IMR-90 (cell line): ENCODE results near the gene ABTB2. TPM values are rescaled to one million over a fixed set of nuclear protein-coding genes. Genes with fewer than 3 reads are reported as not detected.

Experiments
- ATAC-seq: fragments of 200-7000 bp; cut with Tn5 transposase; 2 replicates; pipeline ENCODE4 v1.9.1; 2020; ENCODE audit warnings: low read depth, mild to moderate bottlenecking, moderate library complexity
- BruUV-seq: library from RNA; stranded (reverse); fragments of 400-500 nt; replicated peaks from 2 replicates; lab custom pipeline; 2021; lab: Mats Ljungman, UMichigan
- CTCF ChIA-PET: fragments of 300-600 bp; formaldehyde crosslinking; extraction: SDS; loops from one replicate; lab custom pipeline; 2021; ENCODE audit warnings: antibody characterized with exemption; lab: Yijun Ruan, JAX
- POLR2A ChIA-PET: fragments of 300-600 bp; sonication (Branson Sonifier 250); formaldehyde crosslinking; loops from one replicate; lab custom pipeline; 2022; ENCODE audit warnings: antibody characterized with exemption; ENCODE audit not compliant: unreplicated experiment; lab: Charles Lee
- DNase-seq: peaks from one replicate; pipeline ENCODE4 v3.0.0; 2013
- H2AFZ ChIP-seq: replicated peaks from 2 replicates; pipeline ENCODE3; 2013; ENCODE audit warnings: low read length, mild to moderate bottlenecking; ENCODE audit not compliant: poor library complexity
- H2AK5ac ChIP-seq: 2 replicates; pipeline ENCODE4 v1.6.1; 2013; ENCODE audit warnings: low read depth, low read length, inconsistent platforms
- H2AK9ac ChIP-seq: replicated peaks from 2 replicates; pipeline ENCODE3; 2013; ENCODE audit warnings: mild to moderate bottlenecking, low read depth, low read length, moderate library complexity; ENCODE audit not compliant: poor library complexity
- H2BK120ac ChIP-seq: 2 replicates; pipeline ENCODE4 v1.6.1; 2013; ENCODE audit warnings: low read depth, low read length, inconsistent platforms
- H2BK15ac ChIP-seq: 3 replicates; pipeline ENCODE4 v1.6.1; 2013; ENCODE audit warnings: low read depth, low read length, inconsistent platforms
- H2BK20ac ChIP-seq: 2 replicates; pipeline ENCODE4 v1.6.1; 2013; ENCODE audit warnings: low read depth, mild to moderate bottlenecking, inconsistent platforms, low read length, moderate library complexity
- H2BK5ac ChIP-seq: 2 replicates; pipeline ENCODE4 v1.6.1; 2013; ENCODE audit warnings: mild to moderate bottlenecking, low read depth, low read length, inconsistent platforms; ENCODE audit not compliant: poor library complexity, severe bottlenecking
- H3K14ac ChIP-seq: replicated peaks from 2 replicates; pipeline ENCODE4 v1.6.1; 2013; ENCODE audit warnings: low read depth, low read length, inconsistent platforms
- H3K18ac ChIP-seq: 2 replicates; pipeline ENCODE4 v1.6.1; 2013; ENCODE audit warnings: low read depth, low read length, control low read depth
- H3K23ac ChIP-seq: 2 replicates; pipeline ENCODE4 v1.6.1; 2013; ENCODE audit warnings: low read depth, low read length, inconsistent platforms
- H3K27ac ChIP-seq: 2 replicates; pipeline ENCODE4 v1.5.1; 2013; ENCODE audit warnings: mild to moderate bottlenecking, control low read depth, low read length; ENCODE audit not compliant: insufficient read depth
- H3K27me3 ChIP-seq: 2 replicates; pipeline ENCODE4 v1.6.1; 2013; ENCODE audit warnings: low read length; ENCODE audit not compliant: control insufficient read depth, insufficient read depth
- H3K36me3 ChIP-seq: 2 replicates; pipeline ENCODE4 v1.6.1; 2013; ENCODE audit warnings: low read length, mixed read lengths; ENCODE audit not compliant: control insufficient read depth, insufficient read depth
- H3K4ac ChIP-seq: 2 replicates; pipeline ENCODE4 v1.6.1; 2013; ENCODE audit warnings: low read depth, low read length, inconsistent platforms
- H3K4me1 ChIP-seq: 2 replicates; pipeline ENCODE4 v1.6.1; 2013; ENCODE audit warnings: low read length, mixed read lengths; ENCODE audit not compliant: control insufficient read depth, insufficient read depth
- H3K4me2 ChIP-seq: 2 replicates; pipeline ENCODE4 v1.6.1; 2013; ENCODE audit warnings: low read depth, mild to moderate bottlenecking, control low read depth, low read length, moderate library complexity
- H3K4me3 ChIP-seq: 2 replicates; pipeline ENCODE4 v1.5.1; 2013; ENCODE audit warnings: low read depth, mild to moderate bottlenecking, control low read depth, low read length, moderate library complexity; ENCODE audit not compliant: insufficient read depth
- H3K56ac ChIP-seq: 2 replicates; pipeline ENCODE4 v1.6.1; 2013; ENCODE audit warnings: low read length, inconsistent platforms; ENCODE audit not compliant: insufficient read depth; ENCODE audit errors: extremely low read depth
- H3K79me1 ChIP-seq, 2 experiments: 2 replicates each; pipeline ENCODE4 v1.6.1; 2013; ENCODE audit warnings: low read length in 2 of 2, inconsistent platforms in 1 of 2, low read depth in 1 of 2
- H3K9ac ChIP-seq: 2 replicates; pipeline ENCODE4 v1.6.1; 2013; ENCODE audit warnings: low read depth, low read length, control low read depth
- H3K9me1 ChIP-seq: 2 replicates; pipeline ENCODE4 v1.6.1; 2013; ENCODE audit warnings: low read length, inconsistent platforms; ENCODE audit not compliant: insufficient read depth
- H3K9me3 ChIP-seq: 2 replicates; pipeline ENCODE4 v1.6.1; 2013; ENCODE audit warnings: low read length; ENCODE audit not compliant: control insufficient read depth, insufficient read depth
- H4K20me1 ChIP-seq: 2 replicates; pipeline ENCODE4 v1.6.1; 2013; ENCODE audit warnings: low read length, inconsistent platforms; ENCODE audit not compliant: insufficient read depth
- H4K5ac ChIP-seq: 2 replicates; pipeline ENCODE4 v1.6.1; 2013; ENCODE audit warnings: mild to moderate bottlenecking, low read depth, low read length, control low read depth
- H4K8ac ChIP-seq, 2 experiments: 2 replicates each; pipeline ENCODE4 v1.6.1; 2013; ENCODE audit warnings: low read depth in 2 of 2, low read length in 2 of 2, control low read depth in 1 of 2, inconsistent platforms in 1 of 2
- H4K91ac ChIP-seq: 2 replicates; pipeline ENCODE4 v1.6.1; 2013; ENCODE audit warnings: low read depth, low read length, inconsistent platforms; ENCODE audit not compliant: insufficient read depth
- BHLHE40 ChIP-seq: fragments of 150-350 bp; IDR thresholded peaks from 2 replicates; pipeline ENCODE4 v1.6.1; 2016; ENCODE audit warnings: mild to moderate bottlenecking, low read depth, low read length
- CEBPB ChIP-seq: IDR thresholded peaks from 2 replicates; pipeline ENCODE4 v1.6.1; 2012; ENCODE audit warnings: low read depth, low read length, improper control_type of control experiment
- CHD1 ChIP-seq: IDR thresholded peaks from 2 replicates; pipeline ENCODE4 v1.6.1; 2012; ENCODE audit warnings: low read depth, low read length, improper control_type of control experiment
- ELK1 ChIP-seq: fragments of 150-350 bp; IDR thresholded peaks from 2 replicates; pipeline ENCODE4 v1.6.1; 2016; ENCODE audit warnings: low read depth, mild to moderate bottlenecking, low read length, moderate library complexity, borderline replicate concordance
- FOS ChIP-seq: fragments of 150-350 bp; IDR thresholded peaks from 2 replicates; pipeline ENCODE4 v1.6.1; 2016; ENCODE audit warnings: low read depth, low read length
- MAFK ChIP-seq: IDR thresholded peaks from 2 replicates; pipeline ENCODE4 v1.6.1; 2012; ENCODE audit warnings: low read depth, low read length, improper control_type of control experiment
- MAZ ChIP-seq: IDR thresholded peaks from 2 replicates; pipeline ENCODE4 v1.6.1; 2012; ENCODE audit warnings: low read depth, mild to moderate bottlenecking, low read length, improper control_type of control experiment, moderate library complexity, borderline replicate concordance
- NFE2L2 ChIP-seq: fragments of 150-350 bp; IDR thresholded peaks from 2 replicates; pipeline ENCODE4 v1.6.1; 2016; ENCODE audit warnings: low read depth, mild to moderate bottlenecking, low read length
- RAD21 ChIP-seq: IDR thresholded peaks from 2 replicates; pipeline ENCODE4 v1.6.1; 2012; ENCODE audit warnings: low read length, improper control_type of control experiment
- RCOR1 ChIP-seq: IDR thresholded peaks from 2 replicates; pipeline ENCODE4 v1.6.1; 2012; ENCODE audit warnings: mild to moderate bottlenecking, low read length, improper control_type of control experiment; ENCODE audit not compliant: insufficient replicate concordance
- RFX5 ChIP-seq: IDR thresholded peaks from 2 replicates; pipeline ENCODE4 v1.8.0; 2012; ENCODE audit warnings: low read depth, mild to moderate bottlenecking, low read length, moderate library complexity
- USF2 ChIP-seq: fragments of 150-350 bp; IDR thresholded peaks from 2 replicates; pipeline ENCODE4 v1.6.1; 2017; ENCODE audit warnings: mild to moderate bottlenecking, antibody characterized with exemption, low read length, low read depth
- WGBS, 2 experiments: methylation state at CpG; one replicate each; pipeline versions ENCODE4 v1.1.5 to v1.1.7; 2013; ENCODE audit warnings: missing lambda C conversion rate in 2 of 2; ENCODE audit not compliant: insufficient read length in 1 of 2; ENCODE audit errors: extremely low coverage in 2 of 2; 5-methylcytosine and 5-hydroxymethylcytosine counted together
- dilution Hi-C: fragments of 300-500 bp; cut with HindIII; formaldehyde crosslinking; loops from one replicate; pipeline ENCODE4 v1.14.3; 2018; ENCODE audit warnings: low sequenced_read_pairs; ENCODE audit not compliant: unreplicated experiment
- in situ Hi-C: fragments of 300-500 bp; cut with MboI; formaldehyde crosslinking; loops from 3 replicates; pipeline ENCODE4 v1.14.3; 2019; ENCODE audit warnings: low sequenced_read_pairs, inconsistent platforms, mixed read lengths
- intact Hi-C: fragments of 100-400 bp; cut with micrococcal nuclease; formaldehyde crosslinking; loops from 2 replicates; pipeline ENCODE4 v1.10.0; 2022
- polyA plus RNA-seq, 3 experiments: library from polyadenylated mRNA; depleted of rRNA; stranded (reverse); fragments of >200 nt; gene quantifications; 2 replicates each; pipeline ENCODE4 v1.2.3, GENCODE V29; 2012; ENCODE audit warnings: low replicate concordance in 1 of 3
- total RNA-seq: library from RNA; depleted of rRNA; stranded (reverse); fragments of >200 nt; gene quantifications from 2 replicates; pipeline ENCODE4 v1.2.3, GENCODE V29; 2012

Gene ABTB2
- total and polyA plus RNA-seq, 2 of the 4 experiments (the other 2 are of a cell fraction): 0.18 to 2.0 TPM

- Histone ChIP-seq H3K9me3 (no peaks in the 10 kb centered on the region), H3K4me3 (no peak overlapping the region), H3K9ac (no peak overlapping the region), H3K27ac (no peak overlapping the region), H4K8ac (no peak overlapping the region), H2AK9ac (no peak overlapping the region), H3K18ac (no peak overlapping the region), H3K27me3 (peaks cover 3% of the 10 kb centered on the region; the same call in 1 of the 2 replicates), H3K23ac (no peak overlapping the region), H2BK120ac (no peak overlapping the region), H3K14ac (no peak overlapping the region), H3K9me1 (peaks cover 3% of the 10 kb centered on the region; the same call in 1 of the 2 replicates), H3K56ac (no peak overlapping the region), H3K79me1 (no peaks in the 10 kb centered on the region), H3K36me3 (no peaks in the 10 kb centered on the region), H3K4ac (no peak overlapping the region), H2BK5ac (no peak overlapping the region), H2BK15ac (no peak overlapping the region), H4K20me1 (no peaks in the 10 kb centered on the region), H4K91ac (no peak overlapping the region), H4K5ac (no peak overlapping the region), H3K4me2 (no peak overlapping the region), H3K4me1 (peaks cover 8% of the 10 kb centered on the region; the same call in 1 of the 2 replicates), H2AFZ (no peak overlapping the region), H2AK5ac (no peak overlapping the region), H2BK20ac (no peak overlapping the region)
- no CpG with 5 or more reads among the region's 6 CpGs for WGBS, 2 experiments
- POLR2A ChIA-PET: no interaction called here
- no peak for DNase-seq
- no TSS peak for BruUV-seq
- TF ChIP-seq RCOR1 (no peak), RFX5 (no peak), NFE2L2 (no peak), MAZ (no peak), CHD1 (no peak), ELK1 (no peak), USF2 (no peak), CEBPB (no peak), MAFK (no peak), RAD21 (no peak), BHLHE40 (no peak), FOS (no peak)
- dilution Hi-C loops: loop anchor here (25.0 kb wide), 1 partner anchor 157 kb away; no protein-coding TSS in a partner anchor
- intact Hi-C loops: no loop called here
- in situ Hi-C loops: no loop called here
- ATAC-seq: no peak
- CTCF ChIA-PET: interaction anchor here (0.6 to 1.5 kb wide), 3 partner anchors 9 to 187 kb away, joined by 3 read pairs; partner anchors contain the start of gene ABTB2
Observed at GRCh38 chr11:34180040-34180813, 177.6 kb downstream of the ABTB2 start.
